Lung (tissue), 12 donors: Measurements from ENCODE around the gene STK32B. TPM values are rescaled to one million over a fixed set of nuclear protein-coding genes. Genes with fewer than 3 reads are reported as not detected.

Experiments used
- ATAC-seq: fragments of 200-7000 bp; cut with Tn5 transposase; one replicate; pipeline ENCODE4 v1.9.1; 2020; ENCODE audit warnings: moderate number of reproducible peaks; ENCODE audit not compliant: insufficient read depth, low FRiP score
- DNase-seq, 3 donors: peaks; one replicate each; pipeline ENCODE4 v3.0.0-alpha.2; 2013 to 2017
- H3K27ac ChIP-seq, 2 donors: one replicate each; pipeline ENCODE4 v1.5.1; 2013; ENCODE audit warnings: mild to moderate bottlenecking in 2 of 2, moderate library complexity in 2 of 2, control low read depth in 1 of 2, inconsistent platforms in 1 of 2, low read depth in 1 of 2, low read length in 1 of 2
- H3K27me3 ChIP-seq, 3 donors: one replicate each; pipeline ENCODE4 v1.5.1; 2013; ENCODE audit warnings: low read length in 2 of 3; ENCODE audit not compliant: control insufficient read depth in 3 of 3, insufficient read depth in 3 of 3
- H3K36me3 ChIP-seq, 4 donors: one replicate each; pipeline ENCODE4 v1.5.1; 2013; ENCODE audit warnings: low read length in 4 of 4, mild to moderate bottlenecking in 1 of 4, moderate library complexity in 1 of 4; ENCODE audit not compliant: control insufficient read depth in 4 of 4, insufficient read depth in 4 of 4
- H3K4me1 ChIP-seq, 5 donors: one replicate each; pipeline ENCODE4 v1.5.1; 2013; ENCODE audit warnings: low read length in 5 of 5, mild to moderate bottlenecking in 2 of 5, moderate library complexity in 1 of 5; ENCODE audit not compliant: control insufficient read depth in 5 of 5, insufficient read depth in 5 of 5
- H3K4me3 ChIP-seq: one replicate; pipeline ENCODE4 v1.5.1; 2013; ENCODE audit warnings: mild to moderate bottlenecking, control low read depth, moderate library complexity
- H3K9ac ChIP-seq, 2 donors: one replicate each; pipeline ENCODE4 v1.5.1; 2013; ENCODE audit warnings: low read length in 2 of 2, control low read depth in 1 of 2; ENCODE audit not compliant: insufficient read depth in 1 of 2
- H3K9me3 ChIP-seq, 4 donors: one replicate each; pipeline ENCODE4 v1.5.1; 2013; ENCODE audit warnings: low read length in 3 of 4, mild to moderate bottlenecking in 1 of 4, moderate library complexity in 1 of 4; ENCODE audit not compliant: control insufficient read depth in 4 of 4, insufficient read depth in 3 of 4
- WGBS, 2 donors: extraction: QIAGEN DNeasy Blood & Tissue Kit; methylation state at CpG; one replicate each; pipeline ENCODE4 v1.1.7; 2013; 5-methylcytosine and 5-hydroxymethylcytosine counted together
- polyA plus RNA-seq, 2 donors: library from polyadenylated mRNA; stranded (reverse); fragments of 200-250 nt; gene quantifications; one replicate each; pipeline ENCODE4 v1.2.1, GENCODE V29; 2013
- total RNA-seq, 2 donors: library from RNA; depleted of rRNA in 1 of 2; stranded (reverse); fragments of >200 nt in 1 of 2; gene quantifications; one replicate each; pipeline ENCODE4 v1.2.1, GENCODE V29; 2014 to 2021
- TF ChIP-seq, protein P1 (sequence below): IDR thresholded peaks from 2 replicates; pipeline ENCODE4 v1.5.1; 2012; ENCODE audit warnings: mild to moderate bottlenecking; ENCODE audit errors: control extremely low read depth, extremely low read depth
- donor health status: control.
- donor health status: control.
- donor health status: Bipolar disorder and iron deficiency.
- donor health status: healthy.
- donor health status: DM: yes; HTN: yes; CAD: no.

The STK32B gene
- total and polyA plus RNA-seq, 4 donors, result 0.29 to 2.2 (median 1.4) TPM

- H3K27ac ChIP-seq, result no peak overlapping the region
- DNase-seq, result no peak
- no peaks in the 10 kb centered on the region for H3K4me1 ChIP-seq
- H3K9me3 ChIP-seq, result peaks cover 0 to 14% (median 9%) of the 10 kb centered on the region in 4 donors
- no peak overlapping the region for H3K4me3 ChIP-seq
- TF ChIP-seq, protein P1, sequence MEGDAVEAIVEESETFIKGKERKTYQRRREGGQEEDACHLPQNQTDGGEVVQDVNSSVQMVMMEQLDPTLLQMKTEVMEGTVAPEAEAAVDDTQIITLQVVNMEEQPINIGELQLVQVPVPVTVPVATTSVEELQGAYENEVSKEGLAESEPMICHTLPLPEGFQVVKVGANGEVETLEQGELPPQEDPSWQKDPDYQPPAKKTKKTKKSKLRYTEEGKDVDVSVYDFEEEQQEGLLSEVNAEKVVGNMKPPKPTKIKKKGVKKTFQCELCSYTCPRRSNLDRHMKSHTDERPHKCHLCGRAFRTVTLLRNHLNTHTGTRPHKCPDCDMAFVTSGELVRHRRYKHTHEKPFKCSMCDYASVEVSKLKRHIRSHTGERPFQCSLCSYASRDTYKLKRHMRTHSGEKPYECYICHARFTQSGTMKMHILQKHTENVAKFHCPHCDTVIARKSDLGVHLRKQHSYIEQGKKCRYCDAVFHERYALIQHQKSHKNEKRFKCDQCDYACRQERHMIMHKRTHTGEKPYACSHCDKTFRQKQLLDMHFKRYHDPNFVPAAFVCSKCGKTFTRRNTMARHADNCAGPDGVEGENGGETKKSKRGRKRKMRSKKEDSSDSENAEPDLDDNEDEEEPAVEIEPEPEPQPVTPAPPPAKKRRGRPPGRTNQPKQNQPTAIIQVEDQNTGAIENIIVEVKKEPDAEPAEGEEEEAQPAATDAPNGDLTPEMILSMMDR, result no peak
- no peak for ATAC-seq
- H3K9ac ChIP-seq, result no peak overlapping the region
- no peaks in the 10 kb centered on the region for H3K36me3 ChIP-seq
- no peaks in the 10 kb centered on the region for H3K27me3 ChIP-seq
These were observed 170.8 kb downstream of the STK32B start for GRCh38 chr4:5222047-5222446.

GRCh38 chr4:5222951-5223350 lies 171.7 kb downstream of the STK32B start:
- WGBS, 2 donors, result 83 to 96% methylated on average over 1 of the region's 1 CpG
- peaks cover 0 to 14% (median 9%) of the 10 kb centered on the region in 4 donors for H3K9me3 ChIP-seq
- H3K9ac ChIP-seq, result no peak overlapping the region
- TF ChIP-seq, protein P1, result no peak
- ATAC-seq (no peak), DNase-seq (no peak)
- H3K27ac ChIP-seq, result no peak overlapping the region
- H3K27me3 ChIP-seq, result no peaks in the 10 kb centered on the region
- H3K36me3 ChIP-seq, result no peaks in the 10 kb centered on the region
- H3K4me1 ChIP-seq, result no peaks in the 10 kb centered on the region
- H3K4me3 ChIP-seq, result no peak overlapping the region

DNA sequence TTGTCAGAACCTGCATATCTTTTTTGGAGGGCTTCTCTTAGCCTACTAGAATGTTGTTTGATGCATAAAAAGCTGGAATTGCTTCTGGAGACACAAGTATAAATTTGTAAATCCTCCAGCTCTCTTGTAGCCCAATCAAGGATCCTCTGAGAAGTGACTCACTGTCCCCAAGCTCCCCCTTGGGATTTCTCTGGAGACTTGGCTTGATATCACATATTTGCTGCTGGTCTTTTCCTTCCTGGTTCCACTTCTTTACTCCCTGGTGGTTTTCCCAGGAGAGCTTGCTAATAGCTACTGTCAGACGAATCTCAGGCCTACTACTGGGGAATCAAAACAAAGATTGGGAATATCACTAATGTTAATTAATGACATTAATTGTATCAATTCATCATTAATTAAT lies 173.1 kb downstream of the STK32B start:
- peaks cover 0 to 14% (median 9%) of the 10 kb centered on the region in 4 donors for H3K9me3 ChIP-seq
- 64 to 72% methylated on average over 1 of the region's 1 CpG for WGBS, 2 donors
- H3K9ac ChIP-seq, result no peak overlapping the region
- no peak for ATAC-seq
- H3K27ac ChIP-seq, result no peak overlapping the region
- H3K36me3 ChIP-seq, result no peaks in the 10 kb centered on the region
- no peaks in the 10 kb centered on the region for H3K27me3 ChIP-seq
- H3K4me3 ChIP-seq, result no peak overlapping the region
- TF ChIP-seq, protein P1, result no peak
- no peaks in the 10 kb centered on the region for H3K4me1 ChIP-seq
- DNase-seq, result no peak

- Histone ChIP-seq H3K4me1 (no peaks in the 10 kb centered on the region), H3K4me3 (no peak overlapping the region), H3K9me3 (peaks cover 0 to 2% (median 0%) of the 10 kb centered on the region in 4 donors), H3K27me3 (no peaks in the 10 kb centered on the region), H3K9ac (no peak overlapping the region), H3K36me3 (no peaks in the 10 kb centered on the region), H3K27ac (no peak overlapping the region)
- TF ChIP-seq, protein P1, result no peak
- no peak for ATAC-seq
- no peak for DNase-seq
- WGBS, 2 donors, result 65 to 84% methylated on average over 1 of the region's 1 CpG
These were observed 181.3 kb downstream of the STK32B start for GRCh38 chr4:5232549-5232948.
